Motor neuron (in vitro differentiated cells): ENCODE measurements around the gene GRIK1. TPM values are rescaled to one million over a fixed set of nuclear protein-coding genes. Genes with fewer than 3 reads are reported as not detected.

Experiments
- ATAC-seq, 8 experiments: fragments of 200-7000 bp; cut with Tn5 transposase; replicated peaks in 6 of 8; 2 replicates each; pipeline ENCODE4 v1.8.0; 2021; ENCODE audit warnings: mild to moderate bottlenecking in 8 of 8, moderate library complexity in 8 of 8
- H3K27ac ChIP-seq, 2 donors: fragments of 250-450 bp; sonication (Bioruptor Pico); 2 replicates each; pipeline ENCODE4 v1.9.0; 2021; ENCODE audit warnings: antibody characterized with exemption in 2 of 2, mild to moderate bottlenecking in 2 of 2, moderate library complexity in 1 of 2
- H3K4me1 ChIP-seq, 2 donors: fragments of 250-450 bp; sonication (Bioruptor Pico); replicated peaks in 1 of 2; 2 replicates each; pipeline ENCODE4 v1.6.1; 2021; ENCODE audit warnings: antibody characterized with exemption in 2 of 2, mild to moderate bottlenecking in 2 of 2, moderate library complexity in 1 of 2
- H3K4me3 ChIP-seq, 5 donors: fragments of 250-450 bp; sonication (Bioruptor Pico); 2 replicates each; pipeline ENCODE4 v1.9.0; 2021; ENCODE audit warnings: antibody characterized with exemption in 5 of 5, mild to moderate bottlenecking in 5 of 5, moderate library complexity in 4 of 5
- WGBS, 10 experiments: fragments of 450-650 bp; shearing (Covaris generic); methylation state at CpG; one replicate each; pipeline ENCODE4 v1.0.0; 2022; 5-methylcytosine and 5-hydroxymethylcytosine counted together
- in situ Hi-C, 9 experiments: fragments of 400-800 bp; cut with MboI; loops; one replicate each; pipeline ENCODE4 v1.15.0; 2021; ENCODE audit warnings: low sequenced_read_pairs in 9 of 9, low pct_unique_long_range_greater_than_20kb in 2 of 9; ENCODE audit not compliant: unreplicated experiment in 9 of 9
- total RNA-seq, 8 experiments: library from RNA; unstranded; fragments of 300-600 nt; gene quantifications; 2 replicates each; pipeline versions ENCODE4 v1.2.3 to v1.2.4, GENCODE V29; 2022

The GRIK1 gene
- total RNA-seq, 8 experiments from 2014 or later = 0.15 to 8.7 (median 3.9) TPM

GRCh38 chr21:29557931-29558725, 381.7 kb downstream of the GRIK1 start:
- no peaks in the 10 kb centered on the region for H3K4me1 ChIP-seq
- in situ Hi-C loops = no loop called here
- H3K27ac ChIP-seq = no peak overlapping the region
- no peak for ATAC-seq
- no peak overlapping the region for H3K4me3 ChIP-seq
- 83 to 100% (median 100%) methylated on average over 1 of the region's 1 CpG; no CpG with 5 or more reads in 1 of the 10 experiments for WGBS, 10 experiments

DNA sequence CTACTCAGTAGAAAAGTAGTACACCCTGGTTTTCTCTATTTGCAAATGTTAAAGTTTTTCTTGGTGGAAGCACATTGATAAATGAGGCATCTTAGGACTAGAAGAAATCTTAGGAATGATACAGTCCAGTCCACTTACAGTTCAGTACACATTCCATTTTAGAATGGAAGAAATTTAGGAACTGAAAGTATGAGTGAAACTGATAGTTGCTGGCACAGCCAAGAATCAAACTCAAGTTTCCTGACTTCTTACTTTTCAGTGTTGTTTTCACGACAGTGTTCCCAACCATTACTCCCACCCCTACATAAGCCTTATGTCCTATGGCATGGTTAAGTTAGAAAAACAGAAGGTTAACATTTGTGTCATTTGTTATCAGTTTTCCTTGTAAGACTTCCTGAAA, 382.6 kb downstream of the GRIK1 start:
- in situ Hi-C loops = no loop called here
- Histone ChIP-seq H3K4me1 (no peaks in the 10 kb centered on the region), H3K27ac (no peak overlapping the region), H3K4me3 (no peak overlapping the region)
- 38 to 100% (median 94%) methylated on average over 1 of the region's 1 CpG; no CpG with 5 or more reads in 2 of the 10 experiments for WGBS, 10 experiments
- no peak for ATAC-seq

- no peak for ATAC-seq
- in situ Hi-C loops = no loop called here
- WGBS, 10 experiments = 50 to 100% (median 88%) methylated on average over 1 to 2 of the region's 2 CpGs; no CpG with 5 or more reads in 3 of the 10 experiments
- Histone ChIP-seq H3K4me3 (no peak overlapping the region), H3K4me1 (no peaks in the 10 kb centered on the region), H3K27ac (no peak overlapping the region)
Observed at GRCh38 chr21:29555601-29556000, 384.2 kb downstream of the GRIK1 start.

GRCh38 chr21:29550205-29550604, 389.6 kb downstream of the GRIK1 start:
- Histone ChIP-seq H3K4me3 (no peak overlapping the region), H3K27ac (no peak overlapping the region), H3K4me1 (no peaks in the 10 kb centered on the region)
- ATAC-seq = peak in 2 of 8 experiments; percentile 58 to 77
- 0 to 100% (median 45%) methylated on average over 1 to 2 of the region's 2 CpGs; no CpG with 5 or more reads in 1 of the 10 experiments for WGBS, 10 experiments
- in situ Hi-C loops = no loop called here

DNA sequence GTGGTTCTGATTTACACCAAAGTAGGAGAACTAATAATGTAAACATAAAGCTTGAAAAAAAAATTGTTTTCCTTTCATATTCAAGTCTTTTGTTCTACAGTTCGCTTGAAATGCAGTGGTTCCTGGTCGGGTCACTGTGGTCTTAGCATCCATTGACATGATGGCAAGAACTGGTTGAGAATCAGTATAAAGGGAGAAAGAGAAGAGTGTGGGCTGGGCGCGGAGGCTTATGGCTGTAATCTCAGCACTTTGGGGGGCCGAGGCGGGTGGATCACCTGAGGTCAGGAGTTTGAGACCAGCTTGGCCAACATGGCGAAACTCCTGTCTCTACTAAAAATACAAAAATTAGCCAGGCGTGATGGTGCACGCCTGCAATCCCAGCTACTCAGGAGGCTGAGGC, 390.2 kb downstream of the GRIK1 start:
- WGBS, 10 experiments = 61 to 100% (median 91%) methylated on average over 1 to 8 of the region's 9 CpGs; no CpG with 5 or more reads in 1 of the 10 experiments
- ATAC-seq = no peak
- H3K27ac ChIP-seq = no peak overlapping the region
- in situ Hi-C loops = no loop called here
- H3K4me3 ChIP-seq = no peak overlapping the region
- H3K4me1 ChIP-seq = no peaks in the 10 kb centered on the region

DNA sequence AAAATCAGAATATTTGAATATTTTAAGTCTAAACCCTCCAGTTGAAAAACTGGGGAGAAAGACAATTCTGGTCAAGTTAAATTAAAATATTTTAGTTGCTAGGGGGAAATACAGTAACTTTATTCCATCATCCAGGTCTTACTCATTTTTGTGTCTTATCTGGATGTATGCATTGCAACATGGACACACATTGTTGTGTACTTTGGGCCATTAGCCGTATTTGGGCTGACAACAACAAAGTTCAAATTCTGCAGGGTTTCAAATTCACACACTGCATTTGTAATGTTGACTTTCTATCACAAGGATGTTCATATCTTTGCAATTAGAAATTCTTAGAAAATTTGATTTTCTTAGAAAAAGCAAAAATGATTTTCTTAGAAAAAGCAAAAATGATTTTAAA, 391.8 kb downstream of the GRIK1 start:
- no peak for ATAC-seq
- in situ Hi-C loops = no loop called here
- 83 to 100% (median 100%) methylated on average over 1 of the region's 1 CpG; no CpG with 5 or more reads in 2 of the 10 experiments for WGBS, 10 experiments
- Histone ChIP-seq H3K27ac (no peak overlapping the region), H3K4me3 (no peak overlapping the region), H3K4me1 (no peaks in the 10 kb centered on the region)

- Histone ChIP-seq H3K4me3 (no peak overlapping the region), H3K4me1 (no peaks in the 10 kb centered on the region), H3K27ac (no peak overlapping the region)
- ATAC-seq = no peak
- 45 to 100% (median 100%) methylated on average over 1 to 3 of the region's 3 CpGs; no CpG with 5 or more reads in 3 of the 10 experiments for WGBS, 10 experiments
- in situ Hi-C loops = no loop called here
Observed at GRCh38 chr21:29546071-29546470, 393.7 kb downstream of the GRIK1 start.

DNA sequence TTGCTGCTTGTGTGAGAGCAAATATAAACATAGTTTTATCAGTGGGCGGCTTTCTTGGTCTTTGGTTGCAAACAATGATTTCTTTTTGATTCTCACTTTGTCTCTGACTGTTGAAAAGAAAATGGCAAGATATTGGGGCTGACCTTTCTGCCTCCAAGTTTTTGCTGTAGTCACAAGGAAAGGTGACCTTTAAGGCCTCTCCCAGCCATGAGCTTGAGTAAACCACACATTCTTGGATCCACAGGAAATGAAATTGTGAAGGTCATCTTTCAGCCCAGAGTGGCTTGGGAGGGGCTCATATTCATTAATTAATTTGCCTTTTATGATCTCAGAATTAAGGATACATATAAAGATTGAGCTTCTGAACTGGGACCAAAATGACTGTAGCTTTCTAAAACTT, 399.5 kb downstream of the GRIK1 start:
- Histone ChIP-seq H3K4me3 (no peak overlapping the region), H3K4me1 (no peaks in the 10 kb centered on the region), H3K27ac (no peak overlapping the region)
- 78 to 100% (median 95%) methylated on average over 1 of the region's 1 CpG; no CpG with 5 or more reads in 4 of the 10 experiments for WGBS, 10 experiments
- in situ Hi-C loops = no loop called here
- ATAC-seq = no peak

- Histone ChIP-seq H3K4me3 (no peak overlapping the region), H3K27ac (no peak overlapping the region), H3K4me1 (no peaks in the 10 kb centered on the region)
- no peak for ATAC-seq
- in situ Hi-C loops = no loop called here
Observed at GRCh38 chr21:29538115-29538514, 401.7 kb downstream of the GRIK1 start.

DNA sequence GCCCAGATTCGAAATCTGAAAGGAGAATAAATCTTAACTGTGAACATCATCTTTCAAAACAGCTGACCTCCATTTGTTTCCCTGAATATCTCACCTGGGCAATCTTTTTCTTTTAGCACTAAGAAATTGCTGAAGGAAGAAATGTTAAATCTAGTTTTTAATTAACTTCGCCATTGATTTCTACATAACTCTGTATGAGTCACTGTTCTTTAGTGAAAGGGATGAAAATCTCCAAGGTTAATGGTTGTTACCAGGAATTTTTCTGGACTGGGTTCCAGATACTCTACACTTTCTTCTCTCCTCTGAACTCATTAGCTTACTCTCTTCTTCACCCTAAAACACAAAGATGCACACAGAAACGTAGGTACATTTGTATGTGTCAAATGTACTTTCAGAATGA, 405.3 kb downstream of the GRIK1 start:
- H3K4me1 ChIP-seq = no peaks in the 10 kb centered on the region
- ATAC-seq = no peak
- in situ Hi-C loops = no loop called here
- H3K27ac ChIP-seq = no peak overlapping the region
- H3K4me3 ChIP-seq = no peak overlapping the region
- WGBS, 10 experiments = 76 to 100% (median 89%) methylated on average over 1 to 3 of the region's 3 CpGs

DNA sequence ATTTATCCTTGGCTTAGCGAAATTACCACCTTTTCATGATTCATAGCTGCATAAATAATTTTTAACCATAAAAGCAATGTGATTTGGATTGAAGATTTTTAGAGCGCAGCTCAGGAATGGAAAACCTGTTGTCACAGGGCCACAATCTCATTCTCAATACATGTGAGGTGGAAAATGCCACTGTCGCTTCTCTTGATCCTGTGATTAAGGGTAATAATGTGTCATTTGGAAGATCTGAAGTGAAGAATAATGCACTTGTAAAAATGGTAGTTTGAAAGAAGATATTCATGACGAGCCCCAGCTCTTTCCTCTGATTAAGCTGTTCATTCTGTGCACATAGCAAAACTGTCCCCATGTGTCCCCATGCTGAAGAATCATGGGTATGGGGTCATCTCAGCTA, 410.7 kb downstream of the GRIK1 start:
- no peak overlapping the region for H3K27ac ChIP-seq
- ATAC-seq = no peak
- 40 to 95% (median 85%) methylated on average over 1 to 4 of the region's 4 CpGs; no CpG with 5 or more reads in 1 of the 10 experiments for WGBS, 10 experiments
- no peak overlapping the region for H3K4me3 ChIP-seq
- no peaks in the 10 kb centered on the region for H3K4me1 ChIP-seq
- in situ Hi-C loops = no loop called here

- no peak for ATAC-seq
- H3K27ac ChIP-seq = no peak overlapping the region
- in situ Hi-C loops = no loop called here
- 40 to 100% (median 67%) methylated on average over 1 of the region's 2 CpGs; no CpG with 5 or more reads in 5 of the 10 experiments for WGBS, 10 experiments
- no peaks in the 10 kb centered on the region for H3K4me1 ChIP-seq
- H3K4me3 ChIP-seq = no peak overlapping the region
Observed at GRCh38 chr21:29526545-29526944, 413.3 kb downstream of the GRIK1 start.

DNA sequence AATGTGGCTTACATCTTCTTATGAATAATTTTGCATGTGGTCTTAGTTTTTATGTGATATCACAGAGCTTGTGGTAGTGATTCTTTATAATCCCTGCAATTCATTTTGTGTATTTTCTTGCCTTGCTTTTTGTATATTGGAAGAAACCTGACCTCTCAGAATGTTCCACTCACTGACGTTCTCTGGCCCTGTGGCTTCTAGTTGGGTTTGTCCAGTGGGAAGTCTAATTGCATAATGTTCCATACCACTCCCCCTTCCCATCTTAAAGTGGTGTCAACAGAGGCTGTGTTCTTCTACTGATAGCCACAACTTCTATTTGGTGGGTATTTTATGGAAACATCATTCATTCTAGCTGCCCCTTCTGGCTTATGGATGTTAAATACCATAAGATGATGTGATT, 415.7 kb downstream of the GRIK1 start:
- Histone ChIP-seq H3K4me1 (no peaks in the 10 kb centered on the region), H3K4me3 (no peak overlapping the region), H3K27ac (no peak overlapping the region)
- in situ Hi-C loops = loop anchor here in 1 of 9 experiments (25.0 kb wide), 1 partner anchor 88 kb away; no protein-coding TSS in a partner anchor
- 15 to 100% (median 88%) methylated on average over 1 of the region's 1 CpG; no CpG with 5 or more reads in 4 of the 10 experiments for WGBS, 10 experiments
- ATAC-seq = peak in 2 of 8 experiments; percentile 29 to 78

GRCh38 chr21:29523646-29524045, 416.1 kb downstream of the GRIK1 start:
- Histone ChIP-seq H3K27ac (no peak overlapping the region), H3K4me1 (no peaks in the 10 kb centered on the region), H3K4me3 (no peak overlapping the region)
- 14 to 100% (median 64%) methylated on average over 1 of the region's 1 CpG; no CpG with 5 or more reads in 3 of the 10 experiments for WGBS, 10 experiments
- ATAC-seq = peak in 2 of 8 experiments; percentile 23 to 44
- in situ Hi-C loops = loop anchor here in 1 of 9 experiments (25.0 kb wide), 1 partner anchor 89 kb away; no protein-coding TSS in a partner anchor
